GM23338 (cell line): ENCODE results near the gene LRRN4CL. TPM values are rescaled to one million over a fixed set of nuclear protein-coding genes. Genes with fewer than 3 reads are reported as not detected.

Experiments used
- ATAC-seq: fragments of 200-7000 bp; cut with Tn5 transposase; 3 replicates; pipeline ENCODE4 v1.9.1; 2020
- DNase-seq: peaks from one replicate; pipeline ENCODE4 v3.0.0-alpha.2; 2015; ENCODE audit warnings: low spot score
- H2AFZ ChIP-seq: fragments of 200-600 bp; sonication (generic); 2 replicates; pipeline ENCODE4 v1.8.0; 2016; ENCODE audit warnings: antibody characterized with exemption, mild to moderate bottlenecking, moderate library complexity
- H3F3A ChIP-seq: fragments of 200-600 bp; sonication (generic); replicated peaks from 2 replicates; pipeline ENCODE4 v1.8.0; 2017; ENCODE audit warnings: antibody characterized with exemption, mixed run types, low read depth
- H3K27ac ChIP-seq: fragments of 200-600 bp; sonication (generic); 2 replicates; pipeline ENCODE4 v1.6.1; 2016; ENCODE audit warnings: low read depth
- H3K27me3 ChIP-seq: fragments of 200-600 bp; sonication (generic); 2 replicates; pipeline ENCODE4 v1.8.0; 2016; ENCODE audit warnings: mild to moderate bottlenecking, mixed run types, moderate library complexity; ENCODE audit not compliant: insufficient read depth
- H3K36me3 ChIP-seq: fragments of 200-600 bp; sonication (generic); 2 replicates; pipeline ENCODE4 v1.8.0; 2016; ENCODE audit warnings: mild to moderate bottlenecking; ENCODE audit not compliant: insufficient read depth
- H3K4me1 ChIP-seq: fragments of 200-600 bp; sonication (generic); 2 replicates; pipeline ENCODE4 v1.8.0; 2016; ENCODE audit warnings: mild to moderate bottlenecking, moderate library complexity; ENCODE audit not compliant: insufficient read depth
- H3K4me2 ChIP-seq: fragments of 200-600 bp; sonication (generic); 2 replicates; pipeline ENCODE4 v1.7.1; 2017; ENCODE audit warnings: mixed run types
- H3K4me3 ChIP-seq: fragments of 200-600 bp; sonication (generic); 2 replicates; pipeline ENCODE4 v1.6.1; 2016; ENCODE audit warnings: mixed run types
- H3K79me2 ChIP-seq: fragments of 200-600 bp; sonication (generic); replicated peaks from 2 replicates; pipeline ENCODE4 v1.8.0; 2017; ENCODE audit warnings: mild to moderate bottlenecking; ENCODE audit not compliant: insufficient read depth
- H3K9me2 ChIP-seq: fragments of 200-600 bp; sonication (generic); 2 replicates; pipeline ENCODE4 v1.8.0; 2017; ENCODE audit not compliant: insufficient read depth
- H4K20me1 ChIP-seq: fragments of 200-600 bp; sonication (generic); replicated peaks from 2 replicates; pipeline ENCODE4 v1.8.0; 2017; ENCODE audit warnings: mild to moderate bottlenecking; ENCODE audit not compliant: insufficient read depth
- H3K27ac Mint-ChIP-seq: 2 replicates; pipeline ENCODE4 v1.8.0; 2020; ENCODE audit warnings: inconsistent platforms, mild to moderate bottlenecking, moderate library complexity, mixed read lengths
- H3K27me3 Mint-ChIP-seq: 3 replicates; pipeline ENCODE4 v1.8.0; 2022; ENCODE audit warnings: low read depth, mild to moderate bottlenecking, moderate library complexity, mixed read lengths, inconsistent platforms; ENCODE audit not compliant: insufficient read depth, poor library complexity
- H3K36me3 Mint-ChIP-seq: 3 replicates; pipeline ENCODE4 v1.8.0; 2021; ENCODE audit warnings: low read depth, mild to moderate bottlenecking, inconsistent platforms, moderate library complexity, mixed read lengths
- H3K4me1 Mint-ChIP-seq: 3 replicates; pipeline ENCODE4 v1.8.0; 2020; ENCODE audit warnings: mild to moderate bottlenecking, inconsistent platforms, mixed read lengths
- H3K4me3 Mint-ChIP-seq: 3 replicates; pipeline ENCODE4 v1.8.0; 2021; ENCODE audit warnings: moderate library complexity, mild to moderate bottlenecking, inconsistent platforms, mixed read lengths
- H3K9me3 Mint-ChIP-seq: 3 replicates; pipeline ENCODE4 v1.8.0; 2020; ENCODE audit warnings: moderate library complexity, mild to moderate bottlenecking, inconsistent platforms, mixed read lengths
- CREB1 ChIP-seq: fragments of 250-450 bp; sonication (Bioruptor Pico); IDR thresholded peaks from 2 replicates; pipeline ENCODE4 v1.5.0; 2020; ENCODE audit warnings: low read depth, mild to moderate bottlenecking, moderate library complexity
- ETS1 ChIP-seq: IDR thresholded peaks from 2 replicates; pipeline ENCODE4 v1.6.1; 2016; ENCODE audit warnings: antibody characterized with exemption
- EZH2 ChIP-seq: fragments of 200-600 bp; sonication (generic); IDR thresholded peaks from one replicate; pipeline ENCODE4 v1.8.0; 2017; ENCODE audit warnings: antibody characterized with exemption, mild to moderate bottlenecking, low read depth; ENCODE audit not compliant: unreplicated experiment
- EZH2phosphoT487 ChIP-seq: fragments of 200-600 bp; sonication (generic); IDR thresholded peaks from one replicate; pipeline ENCODE4 v1.8.1; 2018; ENCODE audit warnings: antibody characterized with exemption; ENCODE audit not compliant: unreplicated experiment
- JUNB ChIP-seq: IDR thresholded peaks from one replicate; pipeline ENCODE4 v1.6.1; 2016; ENCODE audit warnings: antibody characterized with exemption; ENCODE audit not compliant: unreplicated experiment
- NANOG ChIP-seq: IDR thresholded peaks from 2 replicates; pipeline ENCODE4 v1.6.1; 2016; ENCODE audit warnings: antibody characterized with exemption, borderline replicate concordance
- POLR2AphosphoS5 ChIP-seq: IDR thresholded peaks from 2 replicates; pipeline ENCODE4 v1.6.1; 2016; ENCODE audit warnings: antibody characterized with exemption, low read depth
- STAT1 ChIP-seq: IDR thresholded peaks from one replicate; pipeline ENCODE4 v1.6.1; 2016; ENCODE audit warnings: antibody characterized with exemption; ENCODE audit not compliant: unreplicated experiment
- ZNF114 ChIP-seq: fragments of 250-450 bp; sonication (Bioruptor Pico); IDR thresholded peaks from 2 replicates; pipeline ENCODE4 v1.5.0; 2020; ENCODE audit warnings: mild to moderate bottlenecking, moderate library complexity
- ZNF331 ChIP-seq: fragments of 250-450 bp; sonication (Bioruptor Pico); IDR thresholded peaks from 2 replicates; pipeline ENCODE4 v1.5.0; 2020; ENCODE audit warnings: low read depth, mild to moderate bottlenecking, moderate library complexity
- polyA plus RNA-seq: library from polyadenylated mRNA; unstranded; fragments of >200 nt; fragmentation: Nextera tagmentation; extraction: Ambion mirVana; gene quantifications from 2 replicates; pipeline ENCODE4 v1.2.1, GENCODE V29; 2016
- total RNA-seq: library from RNA; depleted of rRNA; stranded (reverse); fragments of >200 nt; shearing (Covaris generic); gene quantifications from 2 replicates; pipeline ENCODE4 v1.2.3, GENCODE V29; 2014
- TF ChIP-seq, protein P1 (sequence below): IDR thresholded peaks from one replicate; pipeline ENCODE4 v1.6.1; 2018; ENCODE audit warnings: antibody characterized with exemption; ENCODE audit not compliant: unreplicated experiment
- TF ChIP-seq, protein P2 (sequence below), 2 experiments: fragments of 200-600 bp in 1 of 2; sonication (generic) in 1 of 2; conservative IDR thresholded peaks; 2 replicates each; pipeline versions ENCODE4 v1.5.1 to v1.6.1; 2016 to 2017; ENCODE audit warnings: antibody characterized with exemption in 2 of 2, low read depth in 2 of 2, mild to moderate bottlenecking in 2 of 2, moderate library complexity in 1 of 2

LRRN4CL gene
- total and polyA plus RNA-seq, 2 experiments from 2014 or later, result 0.08 to 0.21 TPM

- TF ChIP-seq, protein P1, sequence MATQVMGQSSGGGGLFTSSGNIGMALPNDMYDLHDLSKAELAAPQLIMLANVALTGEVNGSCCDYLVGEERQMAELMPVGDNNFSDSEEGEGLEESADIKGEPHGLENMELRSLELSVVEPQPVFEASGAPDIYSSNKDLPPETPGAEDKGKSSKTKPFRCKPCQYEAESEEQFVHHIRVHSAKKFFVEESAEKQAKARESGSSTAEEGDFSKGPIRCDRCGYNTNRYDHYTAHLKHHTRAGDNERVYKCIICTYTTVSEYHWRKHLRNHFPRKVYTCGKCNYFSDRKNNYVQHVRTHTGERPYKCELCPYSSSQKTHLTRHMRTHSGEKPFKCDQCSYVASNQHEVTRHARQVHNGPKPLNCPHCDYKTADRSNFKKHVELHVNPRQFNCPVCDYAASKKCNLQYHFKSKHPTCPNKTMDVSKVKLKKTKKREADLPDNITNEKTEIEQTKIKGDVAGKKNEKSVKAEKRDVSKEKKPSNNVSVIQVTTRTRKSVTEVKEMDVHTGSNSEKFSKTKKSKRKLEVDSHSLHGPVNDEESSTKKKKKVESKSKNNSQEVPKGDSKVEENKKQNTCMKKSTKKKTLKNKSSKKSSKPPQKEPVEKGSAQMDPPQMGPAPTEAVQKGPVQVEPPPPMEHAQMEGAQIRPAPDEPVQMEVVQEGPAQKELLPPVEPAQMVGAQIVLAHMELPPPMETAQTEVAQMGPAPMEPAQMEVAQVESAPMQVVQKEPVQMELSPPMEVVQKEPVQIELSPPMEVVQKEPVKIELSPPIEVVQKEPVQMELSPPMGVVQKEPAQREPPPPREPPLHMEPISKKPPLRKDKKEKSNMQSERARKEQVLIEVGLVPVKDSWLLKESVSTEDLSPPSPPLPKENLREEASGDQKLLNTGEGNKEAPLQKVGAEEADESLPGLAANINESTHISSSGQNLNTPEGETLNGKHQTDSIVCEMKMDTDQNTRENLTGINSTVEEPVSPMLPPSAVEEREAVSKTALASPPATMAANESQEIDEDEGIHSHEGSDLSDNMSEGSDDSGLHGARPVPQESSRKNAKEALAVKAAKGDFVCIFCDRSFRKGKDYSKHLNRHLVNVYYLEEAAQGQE, result no peak
These were observed 36.3 kb upstream of the LRRN4CL start (continued) for GRCh38 chr11:62725646-62726045.

DNA sequence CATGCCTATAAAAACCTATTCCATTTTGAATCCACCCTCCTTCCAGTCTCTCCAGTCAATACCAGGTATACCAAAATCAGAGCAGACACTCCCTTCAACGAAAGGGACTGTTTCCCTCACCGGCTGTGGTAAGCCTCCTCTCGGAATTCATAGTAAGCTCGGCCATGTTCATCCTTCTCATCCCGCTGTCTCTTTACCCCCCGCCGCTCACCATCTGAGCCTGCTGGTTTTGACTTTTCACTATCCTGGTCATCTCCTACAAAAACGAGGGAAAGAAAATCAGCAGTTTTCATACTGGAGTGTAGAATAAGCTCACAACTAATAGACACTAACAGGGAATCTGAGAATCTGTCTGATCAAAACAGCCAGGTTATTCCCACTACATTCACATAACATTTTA, 34.8 kb upstream of the LRRN4CL start:
- no peaks in the 10 kb centered on the region for H3K9me2 ChIP-seq
- Mint-ChIP-seq H3K27ac (no peak overlapping the region), H3K4me1 (peaks cover 21% of the 10 kb centered on the region), H3K4me3 (peak overlapping the region; percentile 98), H3K36me3 (peaks cover 69% of the 10 kb centered on the region), H3K9me3 (no peaks in the 10 kb centered on the region), H3K27me3 (peaks cover 14% of the 10 kb centered on the region)
- H3K79me2 ChIP-seq, result peaks cover 69% of the 10 kb centered on the region
- peaks cover 56% of the 10 kb centered on the region for H3K36me3 ChIP-seq
- H3K4me2 ChIP-seq, result peak overlapping the region; percentile 98; the same call in 1 of the 2 replicates
- ATAC-seq, result no peak
- H3K27me3 ChIP-seq, result no peaks in the 10 kb centered on the region
- H3K4me1 ChIP-seq, result peaks cover 16% of the 10 kb centered on the region
- no peak overlapping the region for H2AFZ ChIP-seq
- H3K27ac ChIP-seq, result no peak overlapping the region
- DNase-seq, result no peak
- H3F3A ChIP-seq, result peaks cover 61% of the 10 kb centered on the region
- peak overlapping the region; percentile 59; the same call in 1 of the 2 replicates for H3K4me3 ChIP-seq
- peaks cover 47% of the 10 kb centered on the region for H4K20me1 ChIP-seq
- no peak for TF ChIP-seq ETS1
- TF ChIP-seq EZH2, result no peak
- no peak for TF ChIP-seq JUNB
- TF ChIP-seq CREB1 (CRISPR knock-in tag), result no peak
- TF ChIP-seq POLR2AphosphoS5, result no peak
- TF ChIP-seq EZH2phosphoT487, result no peak
- TF ChIP-seq, protein P1, result no peak
- TF ChIP-seq ZNF331, result no peak
- TF ChIP-seq, protein P2, sequence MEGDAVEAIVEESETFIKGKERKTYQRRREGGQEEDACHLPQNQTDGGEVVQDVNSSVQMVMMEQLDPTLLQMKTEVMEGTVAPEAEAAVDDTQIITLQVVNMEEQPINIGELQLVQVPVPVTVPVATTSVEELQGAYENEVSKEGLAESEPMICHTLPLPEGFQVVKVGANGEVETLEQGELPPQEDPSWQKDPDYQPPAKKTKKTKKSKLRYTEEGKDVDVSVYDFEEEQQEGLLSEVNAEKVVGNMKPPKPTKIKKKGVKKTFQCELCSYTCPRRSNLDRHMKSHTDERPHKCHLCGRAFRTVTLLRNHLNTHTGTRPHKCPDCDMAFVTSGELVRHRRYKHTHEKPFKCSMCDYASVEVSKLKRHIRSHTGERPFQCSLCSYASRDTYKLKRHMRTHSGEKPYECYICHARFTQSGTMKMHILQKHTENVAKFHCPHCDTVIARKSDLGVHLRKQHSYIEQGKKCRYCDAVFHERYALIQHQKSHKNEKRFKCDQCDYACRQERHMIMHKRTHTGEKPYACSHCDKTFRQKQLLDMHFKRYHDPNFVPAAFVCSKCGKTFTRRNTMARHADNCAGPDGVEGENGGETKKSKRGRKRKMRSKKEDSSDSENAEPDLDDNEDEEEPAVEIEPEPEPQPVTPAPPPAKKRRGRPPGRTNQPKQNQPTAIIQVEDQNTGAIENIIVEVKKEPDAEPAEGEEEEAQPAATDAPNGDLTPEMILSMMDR (conservative IDR thresholded peaks at IDR 0.05; ENCODE audit: low read depth in 2 of 2), result no peak
- no peak for TF ChIP-seq ZNF114
- TF ChIP-seq STAT1, result no peak
- no peak for TF ChIP-seq NANOG
